Activated CD4-positive, alpha-beta memory T cell treated with anti-CD3 and anti-CD28 coated beads for 36 hours (primary cell): ENCODE measurements around the gene USF3. TPM values are rescaled to one million over a fixed set of nuclear protein-coding genes. Genes with fewer than 3 reads are reported as not detected.

Source experiments
- CTCF ChIA-PET: fragments of 350-600 bp; sonication (Branson Sonifier 250); formaldehyde crosslinking; loops from one replicate; lab custom pipeline; 2021; ENCODE audit warnings: antibody characterized with exemption, inconsistent platforms; lab: Charles Lee
- POLR2A ChIA-PET: fragments of 350-600 bp; sonication (Branson Sonifier 250); formaldehyde crosslinking; loops from one replicate; lab custom pipeline; 2021; ENCODE audit warnings: antibody characterized with exemption; lab: Charles Lee
- DNase-seq: peaks from one replicate; pipeline ENCODE4 v3.0.0-alpha.2; 2020
- H3K27ac Mint-ChIP-seq: one replicate; pipeline ENCODE4 v1.8.0; 2021; ENCODE audit warnings: mixed read lengths
- H3K27me3 Mint-ChIP-seq: one replicate; pipeline ENCODE4 v1.8.0; 2021; ENCODE audit warnings: mixed read lengths
- H3K36me3 Mint-ChIP-seq: one replicate; pipeline ENCODE4 v1.8.0; 2021; ENCODE audit warnings: mixed read lengths
- H3K4me1 Mint-ChIP-seq: one replicate; pipeline ENCODE4 v1.8.0; 2021; ENCODE audit warnings: low read depth, mixed read lengths
- H3K4me3 Mint-ChIP-seq: one replicate; pipeline ENCODE4 v1.8.0; 2021; ENCODE audit warnings: mild to moderate bottlenecking, mixed read lengths
- H3K9me3 Mint-ChIP-seq: one replicate; pipeline ENCODE4 v1.8.0; 2021; ENCODE audit warnings: mixed read lengths
- intact Hi-C: fragments of 100-400 bp; cut with micrococcal nuclease; formaldehyde crosslinking; loops from one replicate; pipeline ENCODE4 v1.15.1; 2023
- total RNA-seq, 2 experiments: library from RNA; stranded (reverse); gene quantifications; one replicate each; pipeline ENCODE4 v1.2.3, GENCODE V29; 2021

USF3 gene
- total RNA-seq, 2 experiments from 2014 or later, result 11.7 to 12.2 TPM

DNA sequence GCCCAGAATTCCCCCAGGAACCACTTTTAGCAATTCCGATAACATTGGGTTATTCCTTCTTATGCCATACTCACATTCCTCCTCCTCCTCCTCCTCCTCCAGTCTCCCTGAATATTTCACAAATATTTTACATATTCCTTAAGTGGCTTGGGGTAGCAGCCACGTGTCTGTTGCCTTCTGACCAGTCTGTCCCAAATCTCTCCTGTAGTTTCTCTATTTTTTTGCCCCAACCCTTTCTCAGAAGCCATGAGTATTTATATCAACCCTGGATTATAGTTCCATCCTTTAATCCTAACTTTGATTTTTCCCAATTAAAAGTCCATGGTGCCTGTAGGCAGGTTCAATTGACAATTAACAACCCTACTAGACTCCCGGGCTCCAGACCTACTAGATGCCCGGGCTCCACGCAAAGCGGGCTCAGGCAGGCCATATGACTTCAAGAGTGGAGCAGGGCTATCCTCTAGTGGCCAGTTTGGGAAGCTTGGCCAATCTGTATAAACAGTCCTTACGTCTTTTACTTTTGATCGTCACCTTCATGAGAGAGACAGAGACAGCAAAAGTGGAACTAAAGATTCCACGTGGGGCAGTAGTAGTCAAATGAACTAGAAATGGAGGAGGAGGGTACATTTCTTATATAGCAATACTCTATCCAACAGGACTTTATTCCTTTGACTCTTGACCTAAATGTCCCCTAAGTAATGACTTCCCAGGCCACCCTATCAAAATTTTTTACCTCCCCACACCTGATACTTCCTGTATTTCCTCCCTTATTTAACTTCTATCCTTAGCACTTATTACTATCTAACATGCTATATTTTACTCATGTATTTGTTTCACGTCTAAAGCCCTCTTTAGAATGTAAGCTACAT lies 69.7 kb downstream of the USF3 start:
- Mint-ChIP-seq H3K27ac (no peak overlapping the region), H3K4me1 (no peaks in the 10 kb centered on the region), H3K9me3 (no peaks in the 10 kb centered on the region), H3K36me3 (peaks cover 22% of the 10 kb centered on the region), H3K27me3 (no peaks in the 10 kb centered on the region), H3K4me3 (no peak overlapping the region)
- CTCF ChIA-PET, result no interaction called here
- DNase-seq, result no peak
- intact Hi-C loops, result loop anchor here (2.0 kb wide), 1 partner anchor 18 kb away; no protein-coding TSS in a partner anchor
- POLR2A ChIA-PET, result no interaction called here

GRCh38 chr3:113625834-113626233 lies 70.6 kb downstream of the USF3 start:
- no peak overlapping the region for H3K27ac Mint-ChIP-seq
- DNase-seq, result no peak
- no peaks in the 10 kb centered on the region for H3K9me3 Mint-ChIP-seq
- H3K4me3 Mint-ChIP-seq, result no peak overlapping the region
- H3K4me1 Mint-ChIP-seq, result no peaks in the 10 kb centered on the region
- intact Hi-C loops, result loop anchor here (2.0 kb wide), 1 partner anchor 17 kb away; no protein-coding TSS in a partner anchor
- ChIA-PET POLR2A (no interaction called here), CTCF (interaction anchor here (0.6 kb wide), 1 partner anchor 10 kb away, joined by 3 read pairs; no protein-coding TSS in a partner anchor)
- no peaks in the 10 kb centered on the region for H3K27me3 Mint-ChIP-seq
- peaks cover 22% of the 10 kb centered on the region for H3K36me3 Mint-ChIP-seq

DNA sequence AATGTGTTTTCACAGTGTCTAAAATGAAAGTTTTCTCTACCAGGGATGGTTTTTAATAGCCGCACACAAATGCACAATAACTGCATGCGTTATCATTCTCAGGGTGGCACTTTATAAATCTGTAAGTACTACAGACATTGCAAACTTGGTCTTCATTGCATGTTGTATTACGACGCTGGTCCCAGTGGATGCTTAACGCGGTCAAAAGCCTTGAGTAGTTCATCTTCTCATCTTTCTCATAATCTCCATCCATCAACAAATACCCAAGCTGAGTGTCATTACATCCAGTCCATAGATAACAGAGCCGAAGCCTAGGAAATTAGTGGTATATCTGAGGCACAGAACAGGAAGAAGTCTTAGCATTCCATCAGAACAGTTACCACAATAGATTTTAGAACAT lies 72.6 kb downstream of the USF3 start:
- Mint-ChIP-seq H3K4me1 (no peaks in the 10 kb centered on the region), H3K27ac (no peak overlapping the region), H3K36me3 (peaks cover 21% of the 10 kb centered on the region), H3K27me3 (no peaks in the 10 kb centered on the region), H3K4me3 (no peak overlapping the region), H3K9me3 (no peaks in the 10 kb centered on the region)
- ChIA-PET CTCF (no interaction called here), POLR2A (no interaction called here)
- DNase-seq, result no peak
- intact Hi-C loops, result no loop called here

DNA sequence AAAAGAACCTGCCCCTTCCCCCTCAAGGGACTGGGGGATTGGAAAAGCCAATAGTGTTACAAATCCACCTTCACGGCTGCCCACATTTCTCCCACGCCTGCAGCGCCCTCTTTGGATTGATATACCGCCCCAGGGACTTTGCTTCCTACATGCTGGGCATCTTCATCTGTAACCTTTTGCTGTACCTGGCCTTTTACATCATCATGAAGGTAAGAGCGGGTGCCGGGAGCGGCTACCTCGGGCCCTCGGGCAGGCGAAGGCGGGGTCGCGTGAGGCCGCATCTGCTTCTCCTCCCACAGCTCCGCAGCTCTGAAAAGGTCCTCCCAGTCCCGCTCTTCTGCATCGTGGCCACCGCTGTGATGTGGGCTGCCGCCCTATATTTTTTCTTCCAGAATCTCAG lies 73.1 kb downstream of the USF3 start:
- Mint-ChIP-seq H3K4me3 (no peak overlapping the region), H3K27me3 (no peaks in the 10 kb centered on the region), H3K36me3 (peaks cover 19% of the 10 kb centered on the region), H3K4me1 (no peaks in the 10 kb centered on the region), H3K9me3 (no peaks in the 10 kb centered on the region), H3K27ac (no peak overlapping the region)
- CTCF ChIA-PET, result no interaction called here
- no peak for DNase-seq
- intact Hi-C loops, result no loop called here
- POLR2A ChIA-PET, result no interaction called here

DNA sequence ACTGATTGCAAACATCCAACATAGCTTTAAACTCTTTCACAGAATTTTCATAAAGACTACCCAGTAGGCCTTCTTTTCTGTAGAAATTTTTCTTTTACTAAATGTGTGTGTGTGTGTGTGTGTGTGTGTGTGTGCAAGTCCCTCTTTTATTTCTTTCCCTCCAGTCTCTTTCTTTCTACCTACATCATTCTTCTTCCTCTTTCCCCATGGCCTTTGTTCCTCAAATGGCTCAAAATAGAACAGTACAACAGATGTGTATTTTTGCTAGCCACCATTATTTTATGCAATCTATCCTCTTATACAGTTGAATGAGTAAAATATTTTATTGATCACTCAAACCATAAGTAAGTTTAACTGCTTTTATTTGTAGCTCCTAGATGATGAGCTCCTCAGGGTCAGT lies 76.4 kb downstream of the USF3 start:
- DNase-seq, result no peak
- Mint-ChIP-seq H3K9me3 (no peaks in the 10 kb centered on the region), H3K4me3 (no peak overlapping the region), H3K4me1 (no peaks in the 10 kb centered on the region), H3K27me3 (no peaks in the 10 kb centered on the region), H3K27ac (no peak overlapping the region), H3K36me3 (peaks cover 11% of the 10 kb centered on the region)
- POLR2A ChIA-PET, result no interaction called here
- CTCF ChIA-PET, result no interaction called here
- intact Hi-C loops, result no loop called here

DNA sequence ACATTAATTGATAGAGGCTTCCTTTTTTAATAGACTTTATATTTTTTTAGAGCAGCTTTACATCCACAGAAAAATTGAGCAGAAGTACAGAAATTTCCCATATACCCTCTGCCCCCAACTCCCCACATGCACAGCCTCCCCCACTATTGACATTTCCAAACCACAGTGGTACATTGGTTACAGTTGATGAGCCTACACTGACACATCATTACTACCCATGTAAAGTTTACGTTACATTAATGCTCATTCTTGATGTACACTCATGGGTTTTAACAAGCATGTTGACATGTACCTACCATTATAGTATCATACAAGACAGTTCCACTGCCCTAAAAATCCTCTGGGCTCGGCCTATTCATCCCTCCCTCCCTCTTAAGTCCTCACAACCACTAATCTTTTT lies 78.7 kb downstream of the USF3 start:
- Mint-ChIP-seq H3K9me3 (no peaks in the 10 kb centered on the region), H3K27ac (no peak overlapping the region), H3K27me3 (no peaks in the 10 kb centered on the region), H3K4me1 (no peaks in the 10 kb centered on the region), H3K36me3 (peaks cover 10% of the 10 kb centered on the region), H3K4me3 (no peak overlapping the region)
- no peak for DNase-seq
- CTCF ChIA-PET, result no interaction called here
- POLR2A ChIA-PET, result no interaction called here
- intact Hi-C loops, result no loop called here

GRCh38 chr3:113615976-113616375 lies 80.5 kb downstream of the USF3 start:
- H3K9me3 Mint-ChIP-seq, result no peaks in the 10 kb centered on the region
- ChIA-PET POLR2A (no interaction called here), CTCF (no interaction called here)
- intact Hi-C loops, result no loop called here
- H3K27ac Mint-ChIP-seq, result no peak overlapping the region
- no peak overlapping the region for H3K4me3 Mint-ChIP-seq
- H3K4me1 Mint-ChIP-seq, result no peaks in the 10 kb centered on the region
- no peak for DNase-seq
- H3K36me3 Mint-ChIP-seq, result peaks cover 13% of the 10 kb centered on the region
- H3K27me3 Mint-ChIP-seq, result no peaks in the 10 kb centered on the region

- H3K36me3 Mint-ChIP-seq, result peaks cover 17% of the 10 kb centered on the region
- ChIA-PET CTCF (interaction anchor here (0.6 kb wide), 1 partner anchor 494 kb away, joined by 3 read pairs; no protein-coding TSS in a partner anchor), POLR2A (no interaction called here)
- DNase-seq, result no peak
- H3K27me3 Mint-ChIP-seq, result no peaks in the 10 kb centered on the region
- H3K4me3 Mint-ChIP-seq, result no peak overlapping the region
- no peaks in the 10 kb centered on the region for H3K9me3 Mint-ChIP-seq
- no peak overlapping the region for H3K27ac Mint-ChIP-seq
- intact Hi-C loops, result no loop called here
- no peaks in the 10 kb centered on the region for H3K4me1 Mint-ChIP-seq
These were observed 82.0 kb downstream of the USF3 start for GRCh38 chr3:113614402-113614801.

GRCh38 chr3:113607219-113607596 lies 89.2 kb downstream of the USF3 start:
- ChIA-PET POLR2A (no interaction called here), CTCF (no interaction called here)
- peaks cover 20% of the 10 kb centered on the region for H3K36me3 Mint-ChIP-seq
- peaks cover 18% of the 10 kb centered on the region for H3K4me1 Mint-ChIP-seq
- no peak overlapping the region for H3K27ac Mint-ChIP-seq
- intact Hi-C loops, result loop anchor here (1.0 to 2.0 kb wide), 2 partner anchors 90 to 138 kb away; partner anchors contain the start of gene USF3
- no peaks in the 10 kb centered on the region for H3K9me3 Mint-ChIP-seq
- H3K27me3 Mint-ChIP-seq, result no peaks in the 10 kb centered on the region
- DNase-seq, result no peak
- H3K4me3 Mint-ChIP-seq, result no peak overlapping the region

DNA sequence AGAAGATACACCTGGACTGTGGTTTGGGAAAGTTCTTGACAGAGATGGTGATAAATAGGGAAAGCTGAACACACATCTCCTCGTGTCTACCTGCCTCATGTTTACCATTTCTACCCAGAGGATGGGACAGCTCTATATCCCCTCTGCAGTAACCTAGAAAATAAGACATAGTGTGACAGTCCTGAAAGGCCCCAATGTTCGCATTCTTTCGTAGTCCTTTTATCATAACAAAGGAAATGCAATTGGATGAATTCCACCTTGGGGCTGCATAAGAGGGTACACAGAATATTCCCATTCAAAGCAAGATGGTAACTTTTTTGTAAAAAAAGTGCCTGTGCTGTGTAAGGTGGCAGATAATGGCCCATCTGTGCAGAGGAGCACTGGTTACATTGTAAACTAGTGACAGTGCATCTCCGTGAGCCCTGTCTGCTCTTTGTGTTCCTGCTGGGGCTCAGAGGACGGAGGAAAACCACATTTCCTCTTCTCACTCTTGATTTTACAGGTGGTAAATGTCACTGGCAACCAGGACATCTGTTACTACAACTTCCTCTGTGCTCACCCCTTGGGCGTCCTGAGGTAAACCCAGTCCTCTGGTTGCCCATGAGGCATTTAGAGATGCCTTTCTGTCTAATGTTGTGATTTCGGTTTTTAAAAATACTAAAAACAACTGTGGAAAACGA lies 89.8 kb downstream of the USF3 start:
- POLR2A ChIA-PET, result interaction anchor here (0.5 to 0.6 kb wide), 2 partner anchors 30 to 1049 kb away, joined by 3 read pairs; no protein-coding TSS in a partner anchor
- peak; percentile 67 for DNase-seq
- peaks cover 18% of the 10 kb centered on the region for H3K4me1 Mint-ChIP-seq
- peaks cover 18% of the 10 kb centered on the region for H3K36me3 Mint-ChIP-seq
- no peaks in the 10 kb centered on the region for H3K9me3 Mint-ChIP-seq
- CTCF ChIA-PET, result interaction anchor here (0.5 to 1.9 kb wide), 3 partner anchors 10 to 34 kb away, joined by 5 to 7 read pairs (median 6); no protein-coding TSS in a partner anchor
- intact Hi-C loops, result loop anchor here (1.0 to 2.0 kb wide), 2 partner anchors 90 to 139 kb away; partner anchors contain the start of gene USF3
- H3K27me3 Mint-ChIP-seq, result no peaks in the 10 kb centered on the region
- no peak overlapping the region for H3K4me3 Mint-ChIP-seq
- H3K27ac Mint-ChIP-seq, result no peak overlapping the region

GRCh38 chr3:113602836-113603235 lies 93.6 kb downstream of the USF3 start:
- DNase-seq, result no peak
- POLR2A ChIA-PET, result no interaction called here
- Mint-ChIP-seq H3K27me3 (no peaks in the 10 kb centered on the region), H3K4me3 (no peak overlapping the region), H3K9me3 (no peaks in the 10 kb centered on the region), H3K27ac (no peak overlapping the region), H3K4me1 (peaks cover 15% of the 10 kb centered on the region), H3K36me3 (peaks cover 8% of the 10 kb centered on the region)
- intact Hi-C loops, result no loop called here
- CTCF ChIA-PET, result no interaction called here

- Mint-ChIP-seq H3K9me3 (no peaks in the 10 kb centered on the region), H3K27me3 (no peaks in the 10 kb centered on the region), H3K36me3 (peaks cover 8% of the 10 kb centered on the region), H3K27ac (no peak overlapping the region), H3K4me1 (peaks cover 11% of the 10 kb centered on the region), H3K4me3 (no peak overlapping the region)
- POLR2A ChIA-PET, result no interaction called here
- intact Hi-C loops, result no loop called here
- DNase-seq, result no peak
- CTCF ChIA-PET, result no interaction called here
These were observed 94.2 kb downstream of the USF3 start for GRCh38 chr3:113602256-113602655.
